OCI-LY7 (cell line): Measurements from ENCODE around the gene ENTPD7. TPM values are rescaled to one million over a fixed set of nuclear protein-coding genes. Genes with fewer than 3 reads are reported as not detected.

ENCODE experiments used
- BruUV-seq: library from RNA; stranded (reverse); fragments of 400-500 nt; replicated peaks from 2 replicates; lab custom pipeline; 2021; lab: Mats Ljungman, UMichigan
- CTCF ChIA-PET: fragments of 300-600 bp; sonication (Branson Sonifier 250); formaldehyde crosslinking; loops from one replicate; lab custom pipeline; 2022; ENCODE audit warnings: antibody characterized with exemption; ENCODE audit not compliant: unreplicated experiment; lab: Charles Lee
- POLR2A ChIA-PET: fragments of 300-600 bp; sonication (Branson Sonifier 250); formaldehyde crosslinking; loops from one replicate; lab custom pipeline; 2022; ENCODE audit warnings: antibody characterized with exemption; lab: Charles Lee
- DNase-seq: peaks from one replicate; pipeline ENCODE4 v3.0.0-alpha.2; 2015; ENCODE audit warnings: low spot score
- H2AFZ ChIP-seq: fragments of 200-600 bp; sonication (generic), shearing (Covaris generic); 2 replicates; pipeline ENCODE4 v1.6.1; 2014; ENCODE audit warnings: mild to moderate bottlenecking, antibody characterized with exemption, low read length, moderate library complexity
- H3K27ac ChIP-seq: fragments of 200-600 bp; sonication (generic); 2 replicates; pipeline ENCODE4 v1.5.1; 2014; ENCODE audit warnings: mixed run types, low read depth, mild to moderate bottlenecking, moderate library complexity, low read length, inconsistent platforms; ENCODE audit not compliant: poor library complexity, severe bottlenecking
- H3K36me3 ChIP-seq: fragments of 200-600 bp; sonication (generic); 2 replicates; pipeline ENCODE4 v1.6.1; 2014; ENCODE audit warnings: mild to moderate bottlenecking, antibody characterized with exemption, low read length, moderate library complexity, mixed read lengths; ENCODE audit not compliant: insufficient read depth
- H3K4me1 ChIP-seq: fragments of 200-600 bp; sonication (generic); 2 replicates; pipeline ENCODE4 v1.5.1; 2014; ENCODE audit warnings: mild to moderate bottlenecking, low read length; ENCODE audit not compliant: insufficient read depth, poor library complexity, severe bottlenecking
- H3K4me2 ChIP-seq: fragments of 200-600 bp; sonication (generic); 2 replicates; pipeline ENCODE4 v1.6.1; 2014; ENCODE audit warnings: mild to moderate bottlenecking, low read length
- H3K4me3 ChIP-seq: fragments of 200-600 bp; sonication (generic); 2 replicates; pipeline ENCODE4 v1.5.1; 2014; ENCODE audit warnings: mild to moderate bottlenecking, low read depth, low read length; ENCODE audit not compliant: poor library complexity, severe bottlenecking
- H3K79me2 ChIP-seq: fragments of 200-600 bp; sonication (generic); 2 replicates; pipeline ENCODE4 v1.6.1; 2016; ENCODE audit warnings: low read depth, mild to moderate bottlenecking, low read length, moderate library complexity, mixed read lengths; ENCODE audit not compliant: insufficient read depth
- H3K9me2 ChIP-seq: fragments of 200-600 bp; sonication (generic); 2 replicates; pipeline ENCODE4 v1.6.1; 2016; ENCODE audit warnings: mild to moderate bottlenecking, low read length, mixed read lengths; ENCODE audit not compliant: insufficient read depth
- H3K9me3 ChIP-seq: fragments of 200-600 bp; sonication (generic); 2 replicates; pipeline ENCODE4 v1.6.1; 2014; ENCODE audit warnings: mild to moderate bottlenecking, mixed run types, low read length, mixed read lengths
- H4K20me1 ChIP-seq: fragments of 200-600 bp; sonication (generic); 2 replicates; pipeline ENCODE4 v1.6.1; 2014; ENCODE audit warnings: mild to moderate bottlenecking, antibody characterized with exemption, low read length, moderate library complexity, mixed read lengths; ENCODE audit not compliant: insufficient read depth
- CTCF ChIP-seq: fragments of 200-600 bp; sonication (generic); conservative IDR thresholded peaks from 2 replicates; pipeline ENCODE4 v1.5.1; 2014; ENCODE audit warnings: mild to moderate bottlenecking, antibody characterized with exemption, low read length, moderate library complexity, mixed read lengths
- EZH2phosphoT487 ChIP-seq: fragments of 200-600 bp; sonication (generic); IDR thresholded peaks from 2 replicates; pipeline ENCODE4 v1.6.1; 2018; ENCODE audit warnings: low read depth, borderline replicate concordance, mild to moderate bottlenecking, mixed run types, antibody characterized with exemption, low read length, moderate library complexity, mixed read lengths
- intact Hi-C: fragments of 100-400 bp; cut with micrococcal nuclease; formaldehyde crosslinking; loops from one replicate; pipeline ENCODE4 v1.10.0; 2022; ENCODE audit not compliant: unreplicated experiment
- total RNA-seq, 2 experiments: library from RNA; depleted of rRNA in 1 of 2; stranded (reverse); fragments of >200 nt in 1 of 2; shearing (Covaris generic) in 1 of 2; gene quantifications; 2 replicates each; pipeline ENCODE4 v1.2.3, GENCODE V29; 2014 to 2022

ENTPD7 gene
- total RNA-seq, 2 experiments from 2014 or later: 3.3 to 7.6 TPM

GRCh38 chr10:99654390-99655175 lies 4.7 kb upstream of the ENTPD7 start:
- no peaks in the 10 kb centered on the region for H3K36me3 ChIP-seq
- H3K9me2 ChIP-seq: no peaks in the 10 kb centered on the region
- no peak for DNase-seq
- no peak overlapping the region for H2AFZ ChIP-seq
- H4K20me1 ChIP-seq: no peaks in the 10 kb centered on the region
- intact Hi-C loops: no loop called here
- no TSS peak for BruUV-seq
- H3K79me2 ChIP-seq: no peaks in the 10 kb centered on the region
- CTCF ChIA-PET: no interaction called here
- H3K4me2 ChIP-seq: no peak overlapping the region
- TF ChIP-seq CTCF: no peak
- no peak for TF ChIP-seq EZH2phosphoT487
- no peak overlapping the region for H3K4me3 ChIP-seq
- POLR2A ChIA-PET: no interaction called here
- H3K9me3 ChIP-seq: no peaks in the 10 kb centered on the region
- H3K27ac ChIP-seq: no peak overlapping the region
- H3K4me1 ChIP-seq: no peaks in the 10 kb centered on the region

GRCh38 chr10:99656199-99657064 lies 2.9 kb upstream of the ENTPD7 start:
- CTCF ChIA-PET: no interaction called here
- Histone ChIP-seq H3K79me2 (no peaks in the 10 kb centered on the region), H4K20me1 (no peaks in the 10 kb centered on the region), H3K9me3 (no peaks in the 10 kb centered on the region), H3K36me3 (no peaks in the 10 kb centered on the region), H3K4me3 (no peak overlapping the region), H3K4me1 (no peaks in the 10 kb centered on the region), H3K27ac (no peak overlapping the region), H2AFZ (no peak overlapping the region), H3K9me2 (no peaks in the 10 kb centered on the region), H3K4me2 (no peak overlapping the region)
- no TSS peak for BruUV-seq
- TF ChIP-seq CTCF (no peak), EZH2phosphoT487 (no peak)
- intact Hi-C loops: no loop called here
- POLR2A ChIA-PET: interaction anchor here (1.5 kb wide), 1 partner anchor 34 kb away, joined by 4 read pairs; no protein-coding TSS in a partner anchor
- no peak for DNase-seq
